WTC11 (cell line): ENCODE data around the gene DOK5. TPM values are rescaled to one million over a fixed set of nuclear protein-coding genes. Genes with fewer than 3 reads are reported as not detected.

Experiments
- ATAC-seq: fragments of 200-7000 bp; cut with Tn5 transposase; 2 replicates; pipeline ENCODE4 v1.10.0; 2021; ENCODE audit warnings: mild to moderate bottlenecking, moderate library complexity
- CTCF ChIA-PET: fragments of 300-600 bp; sonication (Branson Sonifier 250); formaldehyde crosslinking; loops from one replicate; lab custom pipeline; 2021; ENCODE audit warnings: antibody characterized with exemption; lab: Charles Lee
- POLR2A ChIA-PET: fragments of 350-600 bp; sonication (Branson Sonifier 250); formaldehyde crosslinking; loops from one replicate; lab custom pipeline; 2021; ENCODE audit warnings: antibody characterized with exemption; lab: Charles Lee
- DNase-seq: peaks from one replicate; pipeline ENCODE4 v3.0.0; 2021; ENCODE audit warnings: low spot score
- H3K27ac Mint-ChIP-seq: 2 replicates; pipeline ENCODE4 v1.8.0; 2021; ENCODE audit warnings: mixed read lengths
- H3K27me3 Mint-ChIP-seq: 2 replicates; pipeline ENCODE4 v1.8.0; 2021; ENCODE audit warnings: low read depth, mild to moderate bottlenecking, moderate library complexity, mixed read lengths
- H3K36me3 Mint-ChIP-seq: 2 replicates; pipeline ENCODE4 v1.8.0; 2021; ENCODE audit warnings: mixed read lengths
- H3K4me1 Mint-ChIP-seq: 2 replicates; pipeline ENCODE4 v1.8.0; 2022; ENCODE audit warnings: mixed read lengths
- H3K4me3 Mint-ChIP-seq: 2 replicates; pipeline ENCODE4 v1.8.0; 2021; ENCODE audit warnings: mild to moderate bottlenecking, moderate library complexity, mixed read lengths
- H3K9me3 Mint-ChIP-seq: 2 replicates; pipeline ENCODE4 v1.8.0; 2021; ENCODE audit warnings: mixed read lengths
- CBFB ChIP-seq: sonication (generic); formaldehyde crosslinking; IDR thresholded peaks from 2 replicates; pipeline ENCODE4 v1.8.1; 2022; ENCODE audit warnings: mild to moderate bottlenecking, low read depth, missing genetic modification reagents
- CREB1 ChIP-seq: sonication (generic); formaldehyde crosslinking; IDR thresholded peaks from 2 replicates; pipeline ENCODE4 v1.8.0; 2023; ENCODE audit warnings: mild to moderate bottlenecking, missing genetic modification reagents
- CTCF ChIP-seq: fragments of 200-600 bp; IDR thresholded peaks from 2 replicates; pipeline ENCODE4 v1.8.0; 2022; ENCODE audit warnings: antibody characterized with exemption
- FOXJ3 ChIP-seq: sonication (generic); formaldehyde crosslinking; IDR thresholded peaks from 2 replicates; pipeline ENCODE4 v1.9.0; 2021; ENCODE audit warnings: missing genetic modification reagents, mild to moderate bottlenecking, borderline replicate concordance
- FOXP1 ChIP-seq: sonication (generic); formaldehyde crosslinking; IDR thresholded peaks from 2 replicates; pipeline ENCODE4 v1.8.0; 2022; ENCODE audit warnings: missing genetic modification reagents, mild to moderate bottlenecking, moderate library complexity, borderline replicate concordance
- GRHL2 ChIP-seq: fragments of 250-450 bp; sonication (Bioruptor Pico); IDR thresholded peaks from 2 replicates; pipeline ENCODE4 v1.8.0; 2022; ENCODE audit warnings: mild to moderate bottlenecking, moderate library complexity; ENCODE audit not compliant: insufficient replicate concordance, severe bottlenecking
- KAT7 ChIP-seq: sonication (generic); formaldehyde crosslinking; IDR thresholded peaks from 2 replicates; pipeline ENCODE4 v1.8.1; 2023; ENCODE audit warnings: missing genetic modification reagents, mild to moderate bottlenecking, borderline replicate concordance
- MLX ChIP-seq: sonication (generic); formaldehyde crosslinking; IDR thresholded peaks from 2 replicates; pipeline ENCODE4 v1.8.1; 2023; ENCODE audit warnings: mild to moderate bottlenecking, missing genetic modification reagents, moderate library complexity
- NFE2L1 ChIP-seq: sonication (generic); formaldehyde crosslinking; IDR thresholded peaks from 2 replicates; pipeline ENCODE4 v1.8.1; 2023; ENCODE audit warnings: missing genetic modification reagents
- NFYB ChIP-seq: sonication (generic); formaldehyde crosslinking; conservative IDR thresholded peaks from 2 replicates; pipeline ENCODE4 v1.8.0; 2022; ENCODE audit warnings: low read depth, missing genetic modification reagents
- NR1H2 ChIP-seq: sonication (generic); formaldehyde crosslinking; IDR thresholded peaks from 2 replicates; pipeline ENCODE4 v1.9.0; 2021; ENCODE audit warnings: mild to moderate bottlenecking, moderate library complexity, missing genetic modification reagents
- NR2C2 ChIP-seq: sonication (generic); formaldehyde crosslinking; IDR thresholded peaks from 2 replicates; pipeline ENCODE4 v1.8.0; 2022; ENCODE audit warnings: mild to moderate bottlenecking, missing genetic modification reagents
- PRRX2 ChIP-seq: fragments of 250-450 bp; sonication (Bioruptor Pico); IDR thresholded peaks from 2 replicates; pipeline ENCODE4 v1.8.0; 2021; ENCODE audit warnings: mild to moderate bottlenecking
- TP53 ChIP-seq: sonication (generic); formaldehyde crosslinking; IDR thresholded peaks from 2 replicates; pipeline ENCODE4 v1.8.1; 2023; ENCODE audit warnings: mild to moderate bottlenecking, missing genetic modification reagents
- ZNF121 ChIP-seq: sonication (generic); formaldehyde crosslinking; IDR thresholded peaks from 2 replicates; pipeline ENCODE4 v1.8.0; 2023; ENCODE audit warnings: missing genetic modification reagents
- ZNF232 ChIP-seq: sonication (generic); formaldehyde crosslinking; IDR thresholded peaks from 2 replicates; pipeline ENCODE4 v1.8.0; 2022; ENCODE audit warnings: mild to moderate bottlenecking, missing genetic modification reagents
- ZNF423 ChIP-seq: fragments of 250-450 bp; sonication (Bioruptor Pico); IDR thresholded peaks from 2 replicates; pipeline ENCODE4 v2.1.2; 2022; ENCODE audit warnings: mild to moderate bottlenecking, moderate library complexity
- ZNF512 ChIP-seq: sonication (generic); formaldehyde crosslinking; IDR thresholded peaks from 2 replicates; pipeline ENCODE4 v1.8.1; 2022; ENCODE audit warnings: missing genetic modification reagents, borderline replicate concordance
- ZNF671 ChIP-seq: fragments of 250-450 bp; sonication (Bioruptor Pico); IDR thresholded peaks from 2 replicates; pipeline ENCODE4 v1.8.0; 2021; ENCODE audit warnings: mild to moderate bottlenecking
- total RNA-seq: library from RNA; stranded (reverse); gene quantifications from 3 replicates; pipeline ENCODE4 v1.2.3, GENCODE V29; 2021
- TF ChIP-seq, protein P1 (sequence below): fragments of 250-450 bp; sonication (Bioruptor Pico); IDR thresholded peaks from 2 replicates; pipeline ENCODE4 v1.9.0; 2021; ENCODE audit warnings: moderate library complexity, mild to moderate bottlenecking, inconsistent platforms, borderline replicate concordance
- TF ChIP-seq, protein P2 (sequence below): sonication (generic); formaldehyde crosslinking; IDR thresholded peaks from 2 replicates; pipeline ENCODE4 v1.8.0; 2022; ENCODE audit warnings: mild to moderate bottlenecking, missing genetic modification reagents
- TF ChIP-seq, protein P3 (sequence below): fragments of 250-450 bp; sonication (Bioruptor Pico); IDR thresholded peaks from 2 replicates; pipeline ENCODE4 v1.8.0; 2021; ENCODE audit warnings: mild to moderate bottlenecking

The DOK5 gene
- total RNA-seq, 1 experiment from 2014 or later, result 10.1 TPM

DNA sequence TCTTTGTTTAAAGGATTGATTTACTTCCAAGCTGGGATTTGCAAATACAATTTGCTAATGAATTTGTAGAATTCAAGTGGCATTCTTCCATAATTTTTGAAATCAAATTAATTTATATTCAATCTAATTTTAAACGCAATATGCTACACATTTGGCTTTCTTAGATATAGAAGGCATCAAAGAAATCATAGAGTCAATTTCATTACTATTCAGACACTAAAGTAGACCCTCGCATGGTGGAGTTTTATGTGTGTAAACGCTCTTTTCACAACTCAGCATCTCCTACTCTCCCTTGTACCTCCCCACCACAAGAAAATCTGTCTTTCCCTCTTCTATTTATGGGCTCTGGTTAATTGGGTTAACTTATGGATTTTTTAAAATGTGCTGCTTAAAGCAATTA is 144.3 kb downstream of the DOK5 start (continued):
- TF ChIP-seq CTCF (no peak), ZNF512 (CRISPR knock-in tag) (no peak), ZNF232 (CRISPR knock-in tag) (no peak)

- DNase-seq, result no peak
- Mint-ChIP-seq H3K27me3 (no peaks in the 10 kb centered on the region), H3K36me3 (no peaks in the 10 kb centered on the region), H3K4me1 (peaks cover 19% of the 10 kb centered on the region), H3K27ac (no peak overlapping the region), H3K4me3 (no peak overlapping the region), H3K9me3 (no peaks in the 10 kb centered on the region)
- CTCF ChIA-PET, result no interaction called here
- TF ChIP-seq, protein P1, sequence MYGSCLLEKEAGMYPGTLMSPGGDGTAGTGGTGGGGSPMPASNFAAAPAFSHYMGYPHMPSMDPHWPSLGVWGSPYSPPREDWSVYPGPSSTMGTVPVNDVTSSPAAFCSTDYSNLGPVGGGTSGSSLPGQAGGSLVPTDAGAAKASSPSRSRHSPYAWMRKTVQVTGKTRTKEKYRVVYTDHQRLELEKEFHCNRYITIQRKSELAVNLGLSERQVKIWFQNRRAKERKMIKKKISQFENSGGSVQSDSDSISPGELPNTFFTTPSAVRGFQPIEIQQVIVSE (CRISPR knock-in tag), result no peak
- TF ChIP-seq PRRX2 (CRISPR knock-in tag) (no peak), GRHL2 (no peak), ZNF232 (CRISPR knock-in tag) (no peak), ZNF671 (CRISPR knock-in tag) (no peak), FOXP1 (CRISPR knock-in tag) (no peak), FOXJ3 (no peak), ZNF423 (no peak), NR2C2 (CRISPR knock-in tag) (no peak), NR1H2 (no peak)
- TF ChIP-seq, protein P2, sequence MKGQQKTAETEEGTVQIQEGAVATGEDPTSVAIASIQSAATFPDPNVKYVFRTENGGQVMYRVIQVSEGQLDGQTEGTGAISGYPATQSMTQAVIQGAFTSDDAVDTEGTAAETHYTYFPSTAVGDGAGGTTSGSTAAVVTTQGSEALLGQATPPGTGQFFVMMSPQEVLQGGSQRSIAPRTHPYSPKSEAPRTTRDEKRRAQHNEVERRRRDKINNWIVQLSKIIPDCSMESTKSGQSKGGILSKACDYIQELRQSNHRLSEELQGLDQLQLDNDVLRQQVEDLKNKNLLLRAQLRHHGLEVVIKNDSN, result no peak
- POLR2A ChIA-PET, result no interaction called here
- no peak for ATAC-seq
These were observed 145.2 kb downstream of the DOK5 start for GRCh38 chr20:54620611-54621010.

DNA sequence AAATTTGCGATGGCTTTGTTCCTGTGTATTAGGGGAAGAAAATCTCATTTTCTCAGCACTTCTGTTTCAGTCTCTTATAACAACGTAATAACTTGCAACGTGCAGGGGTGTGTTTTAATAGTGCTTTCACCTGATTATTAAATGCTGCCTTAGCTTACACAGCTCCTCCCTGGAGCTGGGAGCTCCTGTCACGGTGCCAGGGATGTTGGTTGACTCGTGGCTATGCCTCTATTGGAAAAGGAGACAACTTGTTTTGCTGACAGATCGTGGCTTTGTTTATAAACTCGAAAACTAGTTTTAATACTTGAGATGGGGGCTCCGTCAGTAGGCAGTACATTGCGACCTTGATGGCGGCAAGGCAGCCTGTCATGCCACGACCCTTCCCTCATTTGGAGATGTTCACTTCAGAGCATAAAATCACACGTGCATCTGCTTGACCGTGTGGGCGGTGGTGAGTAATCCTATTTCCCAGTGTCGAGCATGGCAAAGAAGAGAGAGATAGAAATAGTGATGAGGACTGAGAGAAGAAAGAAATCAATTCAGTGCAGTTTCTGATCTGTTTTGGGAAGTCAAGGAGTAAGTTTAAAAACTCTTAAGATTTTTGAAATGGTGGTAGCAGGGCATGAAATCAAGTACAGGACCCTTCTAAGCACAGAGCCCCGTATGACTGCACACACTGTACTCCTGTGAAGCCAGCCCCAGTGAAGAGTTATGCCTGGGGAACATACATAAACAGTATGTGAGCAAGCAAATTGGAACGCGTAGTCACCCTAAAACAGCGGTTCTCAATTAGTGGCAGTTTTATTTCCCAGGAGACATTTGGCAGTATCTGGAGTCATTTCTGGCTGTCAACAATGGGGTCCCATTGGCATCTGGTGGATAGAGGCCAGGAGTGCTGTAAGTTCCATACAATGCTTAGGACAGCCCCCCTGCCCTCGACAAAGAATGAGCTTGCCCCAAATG is 147.2 kb downstream of the DOK5 start:
- H3K4me1 Mint-ChIP-seq, result peaks cover 31% of the 10 kb centered on the region
- H3K36me3 Mint-ChIP-seq, result no peaks in the 10 kb centered on the region
- POLR2A ChIA-PET, result no interaction called here
- H3K4me3 Mint-ChIP-seq, result no peak overlapping the region
- DNase-seq, result no peak
- TF ChIP-seq KAT7 (CRISPR knock-in tag) (no peak), CBFB (CRISPR knock-in tag) (no peak), MLX (CRISPR knock-in tag) (no peak), NFYB (CRISPR knock-in tag) (no peak), ZNF232 (CRISPR knock-in tag) (no peak), CREB1 (no peak), TP53 (CRISPR knock-in tag) (no peak), NFE2L1 (CRISPR knock-in tag) (no peak), FOXP1 (CRISPR knock-in tag) (no peak), CTCF (no peak), ZNF121 (CRISPR knock-in tag) (no peak), FOXJ3 (no peak)
- TF ChIP-seq, protein P3, sequence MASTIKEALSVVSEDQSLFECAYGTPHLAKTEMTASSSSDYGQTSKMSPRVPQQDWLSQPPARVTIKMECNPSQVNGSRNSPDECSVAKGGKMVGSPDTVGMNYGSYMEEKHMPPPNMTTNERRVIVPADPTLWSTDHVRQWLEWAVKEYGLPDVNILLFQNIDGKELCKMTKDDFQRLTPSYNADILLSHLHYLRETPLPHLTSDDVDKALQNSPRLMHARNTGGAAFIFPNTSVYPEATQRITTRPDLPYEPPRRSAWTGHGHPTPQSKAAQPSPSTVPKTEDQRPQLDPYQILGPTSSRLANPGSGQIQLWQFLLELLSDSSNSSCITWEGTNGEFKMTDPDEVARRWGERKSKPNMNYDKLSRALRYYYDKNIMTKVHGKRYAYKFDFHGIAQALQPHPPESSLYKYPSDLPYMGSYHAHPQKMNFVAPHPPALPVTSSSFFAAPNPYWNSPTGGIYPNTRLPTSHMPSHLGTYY, result no peak
- H3K27ac Mint-ChIP-seq, result no peak overlapping the region
- H3K9me3 Mint-ChIP-seq, result no peaks in the 10 kb centered on the region
- ATAC-seq, result no peak
- CTCF ChIA-PET, result interaction anchor here (0.6 kb wide), 1 partner anchor 45 kb away, joined by 6 read pairs; no protein-coding TSS in a partner anchor
- no peaks in the 10 kb centered on the region for H3K27me3 Mint-ChIP-seq
